GM18517 (cell line): ENCODE data around the gene TMEM196.

Experiments
- ATAC-seq: cut with Tn5 transposase; IDR thresholded peaks from one replicate; pipeline ENCODE4 v1.9.1; 2021; ENCODE audit warnings: mild to moderate bottlenecking, moderate library complexity; ENCODE audit not compliant: unreplicated experiment

TMEM196 gene

DNA sequence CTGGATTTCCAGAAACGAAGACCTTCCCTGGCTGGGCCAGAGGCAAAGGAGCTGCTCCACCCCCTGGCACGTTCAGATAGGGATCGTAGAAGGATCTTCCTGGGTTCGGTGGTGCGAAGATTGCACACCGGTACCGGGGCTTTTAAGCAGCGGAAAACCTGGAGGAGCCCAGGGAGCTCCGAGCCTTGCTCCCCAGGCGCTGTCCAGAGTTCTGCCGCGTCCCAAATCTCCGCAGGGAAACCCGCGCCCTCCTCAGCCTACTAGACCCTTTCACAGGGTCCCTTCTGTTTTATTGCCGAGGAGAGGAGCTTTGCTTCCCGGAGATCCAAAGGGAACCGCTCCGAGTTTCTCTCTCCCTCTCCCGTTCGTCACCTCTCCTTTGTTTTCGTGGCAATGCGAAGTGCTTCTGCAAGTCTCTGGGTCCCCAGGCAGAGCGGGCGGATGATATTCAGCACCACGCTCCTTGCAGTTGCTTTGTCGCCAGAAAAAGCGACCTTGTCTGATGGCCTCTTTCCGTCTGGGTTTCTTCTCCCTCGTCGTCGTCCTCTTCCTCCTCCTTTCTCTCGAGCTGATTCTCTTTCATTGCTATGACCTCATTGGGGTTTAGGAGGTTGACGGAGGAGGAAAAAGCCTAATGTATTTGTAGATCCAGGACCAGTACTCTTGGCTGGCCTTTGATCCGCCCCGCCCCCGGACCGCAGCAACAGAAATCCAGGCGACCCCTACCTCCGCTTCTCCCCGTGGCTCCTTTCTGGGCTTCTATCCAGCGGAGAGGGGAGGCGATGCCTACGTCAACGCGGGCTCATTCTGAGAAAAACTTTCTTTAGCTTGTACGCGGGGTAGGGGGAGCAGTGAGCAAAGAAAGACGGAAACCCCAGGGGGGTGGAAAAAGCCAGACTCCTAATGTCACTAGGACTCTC is at the start of gene TMEM196:
TSS of gene TMEM196 (minus strand) at position 777 of the 920 bp plus-strand sequence. CDS start 921 bp downstream, outside the sequence.
- ATAC-seq: no peak

DNA sequence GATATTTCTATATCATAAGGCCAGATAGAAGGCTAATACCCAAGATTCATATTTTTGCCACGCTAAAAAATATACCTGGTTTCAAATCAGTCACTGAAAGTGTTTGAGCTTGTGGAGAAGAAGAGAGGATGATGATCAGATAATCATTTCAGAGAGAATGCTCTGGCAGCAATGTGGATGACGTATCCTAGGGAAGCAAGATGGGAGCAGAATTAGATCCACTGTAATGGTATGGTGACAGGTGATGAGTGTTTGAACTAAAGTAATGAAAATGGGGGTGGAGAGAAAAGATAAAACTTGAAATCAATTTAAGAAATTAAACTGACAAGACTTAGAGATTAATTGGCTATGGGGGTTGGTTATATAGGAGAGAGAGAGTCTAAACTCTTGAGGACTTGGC is 42.7 kb upstream of the TMEM196 start:
- ATAC-seq: no peak

- ATAC-seq: no peak
Measured at GRCh38 chr7:19815546-19815945, 42.1 kb upstream of the TMEM196 start.

DNA sequence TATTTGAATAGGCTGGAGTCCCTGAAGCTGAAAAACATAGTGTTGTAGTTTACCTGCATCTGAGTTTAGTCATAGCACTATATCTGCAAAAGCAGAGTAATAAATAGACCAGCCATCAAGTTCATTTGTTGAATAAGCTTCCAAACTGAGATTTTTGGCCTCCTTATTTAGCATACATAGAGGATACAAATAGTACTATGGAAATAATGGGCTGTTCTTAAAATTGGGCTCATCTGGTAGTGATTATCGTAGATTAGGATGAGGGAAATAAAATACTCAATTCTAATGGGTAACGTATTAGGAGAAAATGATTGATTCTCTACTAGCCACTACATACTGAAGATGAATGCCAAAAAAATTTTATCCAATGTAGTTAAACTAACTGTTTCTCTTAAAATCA is 41.4 kb upstream of the TMEM196 start:
- no peak for ATAC-seq

- ATAC-seq: no peak
Measured at GRCh38 chr7:19811386-19811785, 38.0 kb upstream of the TMEM196 start.

DNA sequence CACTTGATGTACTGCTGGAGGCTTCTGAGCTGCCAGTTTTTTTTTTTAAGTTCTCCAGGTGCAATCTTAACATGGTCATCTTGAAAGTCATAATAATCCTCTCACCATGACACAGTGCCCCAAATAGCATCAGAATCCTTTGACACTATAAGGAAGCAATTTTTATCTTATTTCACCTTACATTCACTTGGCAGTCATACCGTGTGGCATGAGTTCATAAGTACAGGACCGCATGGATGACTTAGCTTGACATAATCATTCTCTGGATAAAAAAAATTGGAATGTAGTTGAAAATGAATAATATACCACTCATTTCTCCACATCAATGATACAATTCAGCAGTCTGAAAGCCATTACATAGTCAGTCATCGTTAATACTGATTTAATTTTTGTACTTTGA is 25.6 kb upstream of the TMEM196 start:
- ATAC-seq: no peak

DNA sequence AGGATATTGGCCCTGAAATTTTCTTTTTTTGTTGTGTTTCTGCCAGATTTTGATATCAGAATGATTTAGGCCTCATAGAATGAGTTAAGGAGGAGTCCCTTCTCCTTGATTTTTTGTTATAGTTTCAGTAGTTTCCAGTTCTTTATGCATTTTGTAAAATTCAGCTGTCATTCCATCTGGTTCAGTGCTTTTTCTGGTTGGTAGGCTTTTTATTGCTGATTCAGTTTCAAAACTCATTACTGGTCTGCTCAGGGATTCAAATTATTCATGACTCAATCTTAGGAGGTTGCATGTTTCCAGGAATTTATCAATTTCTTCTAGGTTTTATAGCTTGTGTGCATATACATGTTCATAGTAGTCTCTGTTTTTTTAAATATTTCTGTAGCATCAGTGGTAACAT is 10.1 kb upstream of the TMEM196 start:
- no peak for ATAC-seq

DNA sequence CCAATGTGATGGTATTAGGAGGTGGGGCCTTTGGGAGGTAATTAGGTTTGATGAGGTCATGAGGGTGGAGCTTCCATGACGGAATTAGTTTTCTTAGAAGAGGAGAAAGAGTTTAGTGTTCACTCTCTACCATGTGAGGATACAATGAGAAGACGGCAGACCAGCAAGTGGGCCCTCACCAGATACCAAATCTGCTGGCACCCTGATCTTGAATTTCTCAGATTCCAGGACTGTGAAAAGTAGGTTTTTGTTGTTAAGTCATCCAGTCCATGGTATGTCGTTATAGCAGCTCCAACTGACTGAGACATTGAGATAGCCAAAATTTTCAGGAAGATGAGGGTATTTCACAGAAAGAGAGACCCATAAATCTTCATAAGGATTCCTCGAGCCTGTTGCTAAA is 3.6 kb upstream of the TMEM196 start:
- ATAC-seq: no peak

GRCh38 chr7:19775578-19775977 is 2.2 kb upstream of the TMEM196 start:
- no peak for ATAC-seq

DNA sequence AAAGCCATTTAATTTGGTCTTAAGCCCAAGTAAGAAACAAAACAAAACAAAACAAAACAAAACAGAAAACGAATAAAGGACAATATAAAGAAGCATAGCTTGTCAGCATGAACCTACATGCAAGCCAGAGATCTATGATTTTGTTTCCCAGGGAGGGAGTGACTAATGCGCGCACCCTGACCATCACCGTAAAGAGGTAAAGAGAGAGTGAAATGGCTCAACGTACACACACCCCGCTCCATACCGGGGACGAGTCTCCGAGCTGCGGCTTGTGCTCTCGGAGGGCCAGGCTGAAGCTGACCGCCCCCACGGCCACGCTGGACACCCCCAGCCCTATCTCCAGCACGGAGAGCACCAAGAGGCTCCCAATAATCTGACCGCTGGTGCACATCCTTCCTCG is 1.1 kb downstream of the TMEM196 start:
- ATAC-seq: no peak

DNA sequence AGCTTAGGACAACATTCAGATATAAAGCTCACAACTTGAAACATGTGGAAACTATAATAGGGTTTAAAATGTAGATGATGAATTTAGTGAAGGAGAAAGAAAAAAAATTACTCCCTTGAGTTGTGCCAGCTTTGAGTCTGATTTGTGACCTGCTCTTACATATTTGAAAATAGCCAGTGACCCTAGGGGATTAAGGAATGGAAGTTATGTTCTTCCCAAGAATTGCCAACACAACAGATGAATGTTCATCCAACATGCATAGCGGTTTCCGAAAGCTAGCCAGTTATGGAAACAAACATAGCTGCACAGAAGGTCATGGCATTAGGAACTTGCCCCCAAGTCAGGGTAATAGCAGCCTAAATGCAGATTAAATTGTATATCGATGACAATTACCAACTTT is 10.8 kb downstream of the TMEM196 start:
- ATAC-seq: no peak

GRCh38 chr7:19754521-19755116 is 18.8 kb downstream of the TMEM196 start:
- ATAC-seq: peak; percentile 58

GRCh38 chr7:19752020-19752419 is 21.4 kb downstream of the TMEM196 start:
- no peak for ATAC-seq

- no peak for ATAC-seq
Measured at GRCh38 chr7:19749658-19750057, 23.8 kb downstream of the TMEM196 start.

DNA sequence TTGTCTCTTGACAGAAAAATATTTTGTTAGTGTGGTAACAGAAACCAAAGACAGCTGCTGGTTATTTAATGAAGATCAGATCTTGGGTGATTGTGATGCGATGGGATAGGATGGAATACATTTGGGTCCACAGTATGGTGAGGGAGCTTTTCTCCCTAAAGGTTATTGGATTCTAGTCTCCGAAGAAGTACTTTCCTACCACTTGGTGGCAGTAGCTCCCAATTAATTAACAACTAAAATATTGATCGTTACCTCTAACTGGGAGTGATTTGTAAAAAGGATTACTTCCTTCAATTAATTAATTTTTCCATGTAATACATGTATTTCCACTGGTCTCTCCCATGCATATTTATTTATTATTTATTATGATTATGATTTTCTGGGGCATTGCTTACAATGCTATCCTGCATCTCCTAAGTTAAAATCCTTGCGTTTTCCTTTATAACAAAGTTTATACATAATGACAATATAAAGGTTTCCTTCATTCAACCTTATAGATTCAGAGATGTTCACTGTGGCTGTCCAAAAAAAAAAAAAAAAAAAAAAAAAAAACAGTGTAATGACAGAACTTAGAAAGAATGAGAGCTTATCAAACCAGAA is 25.6 kb downstream of the TMEM196 start:
- no peak for ATAC-seq

DNA sequence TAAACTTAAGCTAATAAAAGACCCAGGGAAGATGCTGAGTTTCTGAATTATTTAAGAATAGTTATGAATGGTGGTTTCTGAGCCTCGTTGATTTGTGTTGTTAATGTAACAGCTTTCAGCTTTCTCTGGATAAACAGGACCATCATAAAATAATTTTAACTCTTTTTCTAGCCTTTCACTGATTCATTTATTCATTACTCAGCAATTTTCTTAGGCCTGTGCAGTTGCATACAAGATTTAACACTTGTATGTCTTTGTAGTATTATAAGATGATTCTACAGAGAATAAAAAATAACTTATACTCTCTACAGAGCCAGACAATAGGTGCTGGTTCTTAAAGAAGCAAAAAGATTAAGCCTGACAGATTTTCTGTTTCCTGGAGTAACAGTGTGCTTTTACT is 29.3 kb downstream of the TMEM196 start:
- no peak for ATAC-seq

DNA sequence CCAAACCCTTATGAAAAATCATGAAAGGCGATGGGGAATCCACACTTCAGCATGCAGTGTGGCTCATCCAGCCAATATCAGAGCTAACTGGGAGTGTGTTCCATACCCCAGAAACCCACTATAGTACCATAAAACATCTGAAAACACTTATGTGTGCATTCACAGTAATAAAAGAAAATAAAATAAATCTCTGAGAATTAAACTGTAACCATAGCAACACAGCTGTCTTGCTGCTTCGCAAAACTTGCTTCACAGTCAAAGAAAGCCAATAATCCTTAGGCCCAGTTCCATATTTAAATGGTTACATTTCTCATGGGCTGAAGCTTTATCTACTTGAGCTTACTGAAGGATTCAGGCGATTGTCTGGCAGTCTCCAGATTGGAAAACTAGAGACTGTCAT is 44.7 kb downstream of the TMEM196 start:
- ATAC-seq: no peak

GRCh38 chr7:19725770-19726169 is 47.6 kb downstream of the TMEM196 start:
- ATAC-seq: no peak

DNA sequence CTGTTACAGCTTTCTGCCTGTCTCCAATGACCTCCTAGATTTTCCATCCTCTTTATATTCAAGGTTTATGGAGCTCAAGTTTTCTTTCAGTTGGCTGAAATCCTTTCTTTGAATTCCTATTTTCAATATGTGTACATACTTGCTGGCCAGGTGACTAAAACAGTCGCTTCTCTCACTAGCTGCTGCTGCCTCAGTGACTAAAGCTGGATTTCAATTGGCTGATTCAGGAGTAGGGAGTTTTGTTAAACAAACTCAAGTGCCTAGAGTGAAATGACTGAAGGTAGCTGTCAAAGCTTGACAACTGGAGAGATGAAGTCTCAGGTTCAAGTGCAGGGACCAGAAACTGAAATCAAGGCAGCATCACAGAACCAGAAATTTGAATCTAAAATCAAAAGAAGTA is 57.9 kb downstream of the TMEM196 start:
- no peak for ATAC-seq

DNA sequence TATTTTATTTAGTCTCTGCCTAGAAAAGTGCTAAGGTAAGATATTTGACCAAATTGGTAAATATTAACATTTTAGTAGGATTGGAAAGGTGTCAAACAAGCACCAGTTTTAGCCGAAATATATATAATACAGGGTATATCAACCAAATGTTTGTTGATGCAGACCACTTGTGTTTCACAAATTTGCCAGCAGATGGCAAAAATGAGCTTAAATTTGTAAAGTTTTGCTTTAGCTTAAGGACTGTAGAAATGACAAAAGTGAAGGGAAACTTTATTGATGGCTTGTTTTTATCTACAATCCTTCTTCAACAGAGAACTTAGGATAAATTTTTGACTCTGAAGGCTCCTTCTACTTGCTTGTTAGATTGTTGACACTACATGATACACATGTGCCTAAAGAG is 59.7 kb downstream of the TMEM196 start:
- no peak for ATAC-seq

- no peak for ATAC-seq
Measured at GRCh38 chr7:19709249-19709578, 64.2 kb downstream of the TMEM196 start.
